Activated CD4-positive, alpha-beta T cell treated with anti-CD3 and anti-CD28 coated beads, Interleukin-2, amount 50 U/mL, for 1 hour (primary cell): ENCODE results near the gene MUC5B.

Source experiments
- DNase-seq: peaks from one replicate; pipeline ENCODE4 v3.0.0-alpha.2; 2020

The MUC5B gene

GRCh38 chr11:1223346-1224110, 662 bp downstream of the MUC5B start:
- no peak for DNase-seq

GRCh38 chr11:1224111-1224490, 1.2 kb downstream of the MUC5B start:
- DNase-seq = no peak

GRCh38 chr11:1224491-1225385, 1.9 kb downstream of the MUC5B start:
- DNase-seq = no peak

- no peak for DNase-seq
These were observed 2.7 kb downstream of the MUC5B start for GRCh38 chr11:1225386-1226225.

GRCh38 chr11:1226226-1226985, 3.5 kb downstream of the MUC5B start:
- no peak for DNase-seq

- DNase-seq = no peak
These were observed 4.2 kb downstream of the MUC5B start for GRCh38 chr11:1226986-1227550.

GRCh38 chr11:1227551-1228100, 4.8 kb downstream of the MUC5B start:
- no peak for DNase-seq

GRCh38 chr11:1228101-1228821, 5.4 kb downstream of the MUC5B start:
- no peak for DNase-seq

- DNase-seq = no peak
These were observed 6.1 kb downstream of the MUC5B start for GRCh38 chr11:1228921-1229451.

GRCh38 chr11:1229471-1230120, 6.7 kb downstream of the MUC5B start:
- no peak for DNase-seq

- DNase-seq = no peak
These were observed 7.2 kb downstream of the MUC5B start for GRCh38 chr11:1230121-1230455.

GRCh38 chr11:1230456-1231395, 7.9 kb downstream of the MUC5B start:
- no peak for DNase-seq

GRCh38 chr11:1231396-1232020, 8.6 kb downstream of the MUC5B start:
- no peak for DNase-seq

- no peak for DNase-seq
These were observed 9.4 kb downstream of the MUC5B start for GRCh38 chr11:1232021-1232882.

- DNase-seq = no peak
These were observed 10.0 kb downstream of the MUC5B start for GRCh38 chr11:1232883-1233321.

- no peak for DNase-seq
These were observed 10.6 kb downstream of the MUC5B start for GRCh38 chr11:1233351-1234053.
